Effector CD4-positive, alpha-beta T cell (primary cell): ENCODE results near the gene SV2C.

ENCODE experiments used
- DNase-seq: peaks from one replicate; pipeline ENCODE4 v3.0.0-alpha.2; 2020

SV2C gene

GRCh38 chr5:76099756-76100155, 16.6 kb downstream of the SV2C start:
- DNase-seq: no peak

GRCh38 chr5:76104027-76104426, 20.8 kb downstream of the SV2C start:
- no peak for DNase-seq

- DNase-seq: no peak
Observed at GRCh38 chr5:76106149-76106548, 23.0 kb downstream of the SV2C start.

GRCh38 chr5:76111477-76112174, 28.4 kb downstream of the SV2C start:
- no peak for DNase-seq

GRCh38 chr5:76113103-76113502, 29.9 kb downstream of the SV2C start:
- DNase-seq: no peak

GRCh38 chr5:76114179-76114851, 31.1 kb downstream of the SV2C start:
- no peak for DNase-seq

- no peak for DNase-seq
Observed at GRCh38 chr5:76125346-76125745, 42.2 kb downstream of the SV2C start.

GRCh38 chr5:76125888-76126287, 42.7 kb downstream of the SV2C start:
- DNase-seq: no peak

GRCh38 chr5:76134003-76134402, 50.8 kb downstream of the SV2C start:
- DNase-seq: no peak

- no peak for DNase-seq
Observed at GRCh38 chr5:76134646-76135045, 51.5 kb downstream of the SV2C start.

- no peak for DNase-seq
Observed at GRCh38 chr5:76137887-76138542, 54.8 kb downstream of the SV2C start.

- DNase-seq: no peak
Observed at GRCh38 chr5:76143884-76144283, 60.7 kb downstream of the SV2C start.

GRCh38 chr5:76144513-76145274, 61.5 kb downstream of the SV2C start:
- no peak for DNase-seq

- no peak for DNase-seq
Observed at GRCh38 chr5:76145945-76146344, 62.8 kb downstream of the SV2C start.

GRCh38 chr5:76149636-76150035, 66.5 kb downstream of the SV2C start:
- no peak for DNase-seq

GRCh38 chr5:76152161-76152560, 69.0 kb downstream of the SV2C start:
- no peak for DNase-seq

- no peak for DNase-seq
Observed at GRCh38 chr5:76152700-76153099, 69.5 kb downstream of the SV2C start.

- DNase-seq: no peak
Observed at GRCh38 chr5:76153271-76153670, 70.1 kb downstream of the SV2C start.

GRCh38 chr5:76154009-76154690, 71.0 kb downstream of the SV2C start:
- DNase-seq: no peak

GRCh38 chr5:76155536-76155935, 72.4 kb downstream of the SV2C start:
- no peak for DNase-seq

- DNase-seq: no peak
Observed at GRCh38 chr5:76162335-76162734, 79.2 kb downstream of the SV2C start.

- no peak for DNase-seq
Observed at GRCh38 chr5:76163111-76163628, 80.0 kb downstream of the SV2C start.

- no peak for DNase-seq
Observed at GRCh38 chr5:76165029-76165428, 81.8 kb downstream of the SV2C start.
